Ecto neural progenitor cell (in vitro differentiated cells): ENCODE measurements around the gene TRPM2.

Source experiments
- DNase-seq: peaks from one replicate; pipeline ENCODE4 v3.0.0-alpha.2; 2018; ENCODE audit warnings: low spot score

The TRPM2 gene

DNA sequence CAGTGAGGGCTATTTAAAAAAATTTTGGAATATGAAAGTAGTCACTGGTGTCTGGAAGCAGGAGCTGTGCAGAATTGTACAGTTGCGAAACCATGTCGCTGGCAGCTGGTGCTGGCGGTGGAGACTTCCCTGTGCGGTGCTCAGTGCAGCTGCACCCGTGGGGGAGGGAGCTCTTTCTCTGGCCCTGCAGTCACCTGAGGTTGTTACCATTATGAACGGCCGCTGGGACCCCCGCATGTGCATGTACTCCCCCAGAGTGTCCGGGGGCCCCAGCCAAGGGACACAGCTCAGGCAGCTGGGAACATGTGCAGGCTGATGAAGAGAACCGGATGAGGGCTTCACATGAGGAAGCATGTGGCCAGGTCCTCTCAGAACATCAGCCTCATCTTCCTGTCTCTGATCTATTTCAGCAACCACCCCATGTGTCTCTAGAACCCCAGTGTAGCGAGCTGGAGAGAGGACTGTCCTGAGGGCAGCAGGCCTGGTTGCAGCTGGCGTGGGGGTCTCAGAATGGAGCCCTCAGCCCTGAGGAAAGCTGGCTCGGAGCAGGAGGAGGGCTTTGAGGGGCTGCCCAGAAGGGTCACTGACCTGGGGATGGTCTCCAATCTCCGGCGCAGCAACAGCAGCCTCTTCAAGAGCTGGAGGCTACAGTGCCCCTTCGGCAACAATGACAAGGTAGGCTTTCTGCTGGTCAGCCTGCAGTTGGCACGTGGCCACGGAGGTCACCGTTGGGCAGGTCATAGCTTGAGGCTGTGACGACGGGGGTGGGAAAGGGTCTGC is at the start of gene TRPM2:
TSS of gene TRPM2 (plus strand) at position 431 of the 780 bp plus-strand sequence. CDS start at position 511, 80 bp downstream.
- no peak for DNase-seq

DNA sequence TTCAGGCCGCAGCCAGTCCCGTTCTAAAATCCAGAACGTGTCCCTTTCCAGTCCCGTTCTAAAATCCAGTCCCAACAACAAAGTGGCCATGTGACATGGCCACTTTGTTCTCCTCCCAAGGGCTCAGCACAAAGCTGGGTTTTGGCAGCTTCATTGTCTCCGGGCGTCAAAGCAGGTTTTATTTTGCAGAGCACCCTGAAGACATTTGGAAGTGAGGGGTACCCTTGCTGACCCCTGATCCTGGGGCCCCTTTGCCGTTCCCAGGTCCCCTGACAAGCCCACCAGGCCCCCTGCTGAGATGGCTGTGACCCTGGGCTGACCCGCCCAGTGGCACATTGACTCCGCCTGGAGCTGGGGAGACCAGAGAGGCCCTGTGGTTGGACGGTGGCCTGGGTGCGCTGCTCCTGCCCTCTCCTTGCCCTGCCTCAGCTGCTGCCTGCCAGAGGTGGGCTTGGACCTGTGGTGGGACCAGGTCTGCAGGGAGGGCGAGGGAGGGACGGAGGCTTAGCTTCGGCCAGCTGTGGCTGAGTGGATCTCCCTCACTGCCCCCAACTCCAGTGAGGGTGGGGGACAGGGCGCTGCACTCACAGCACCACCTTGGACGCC is 49.3 kb upstream of the TRPM2 start:
- no peak for DNase-seq

DNA sequence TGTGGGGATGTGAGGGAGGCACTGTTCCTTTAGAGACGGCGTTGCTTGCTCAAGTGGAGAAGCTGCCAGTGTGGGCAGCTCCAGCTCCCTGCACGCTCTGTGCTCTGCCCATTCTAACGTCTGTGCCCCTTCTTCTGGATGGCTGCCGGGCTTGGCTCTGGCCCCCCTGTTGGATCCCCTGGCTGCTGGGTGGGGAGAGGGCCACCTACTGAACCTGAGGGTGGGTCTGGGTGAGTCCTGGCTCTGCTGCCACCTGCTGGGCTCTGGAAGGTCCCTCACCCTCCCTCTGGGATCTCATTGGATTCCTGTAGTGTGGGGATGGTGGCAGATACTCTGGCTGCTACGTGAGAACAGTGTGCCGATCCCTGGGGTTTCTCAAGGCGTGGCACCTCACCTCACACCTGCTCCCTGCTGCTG is 48.5 kb upstream of the TRPM2 start:
- no peak for DNase-seq

DNA sequence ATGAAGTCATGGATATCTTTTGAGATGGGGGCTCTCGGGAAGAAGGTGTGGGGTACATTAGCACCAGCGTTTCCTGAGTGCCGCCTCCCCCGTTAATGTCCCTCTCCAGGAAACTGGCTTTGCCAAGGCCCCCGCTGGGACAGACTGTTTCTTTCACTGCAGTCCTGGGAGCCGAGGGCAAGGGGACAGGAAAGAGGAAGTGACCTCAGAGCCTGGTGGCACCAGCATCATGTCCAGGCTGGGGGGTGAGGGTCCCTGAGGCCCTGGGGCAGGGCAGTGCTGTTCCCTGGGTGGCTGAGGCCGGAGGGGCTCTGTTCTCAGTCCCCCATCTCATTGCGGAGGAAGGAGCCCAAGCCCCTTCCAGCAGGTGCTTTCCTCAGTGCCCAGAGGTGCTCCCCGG is 47.7 kb upstream of the TRPM2 start:
- no peak for DNase-seq

DNA sequence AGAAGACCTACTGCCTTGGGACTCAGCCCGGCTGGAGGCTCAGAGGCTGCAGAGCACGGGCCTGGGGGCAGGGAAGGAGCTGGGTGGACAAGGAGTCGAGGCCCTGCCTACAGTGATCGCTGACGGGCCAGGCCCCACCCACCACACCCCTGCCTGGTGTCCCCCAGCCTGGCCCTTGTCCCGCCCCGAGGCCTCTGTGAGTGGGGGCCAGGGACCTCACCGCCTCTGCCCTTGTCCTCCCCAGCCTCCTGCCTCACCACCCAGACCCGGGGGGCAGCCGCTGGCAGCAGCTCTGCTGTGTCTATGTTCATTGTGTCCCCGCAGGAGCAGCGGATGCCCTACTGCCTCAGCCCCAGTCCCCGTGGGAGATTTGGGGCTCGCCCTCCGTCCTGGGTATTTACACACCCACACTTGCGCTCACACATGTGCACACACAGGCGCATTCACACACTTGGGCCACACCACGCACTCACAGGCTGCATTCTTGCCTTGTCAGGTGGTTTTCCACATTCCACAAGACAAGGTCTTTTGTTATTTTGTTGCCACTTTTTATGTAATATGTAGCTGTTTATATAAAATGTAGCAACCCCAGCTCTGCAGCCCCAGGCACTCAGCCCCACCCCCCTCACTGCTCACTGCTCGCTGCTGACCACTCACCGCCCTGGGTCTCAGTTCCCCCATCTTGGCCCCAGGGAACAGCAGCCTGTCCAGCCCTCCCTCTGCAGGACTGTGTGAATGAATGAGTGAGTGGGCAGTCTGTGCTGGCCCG is 46.3 kb upstream of the TRPM2 start:
- DNase-seq, result no peak

DNA sequence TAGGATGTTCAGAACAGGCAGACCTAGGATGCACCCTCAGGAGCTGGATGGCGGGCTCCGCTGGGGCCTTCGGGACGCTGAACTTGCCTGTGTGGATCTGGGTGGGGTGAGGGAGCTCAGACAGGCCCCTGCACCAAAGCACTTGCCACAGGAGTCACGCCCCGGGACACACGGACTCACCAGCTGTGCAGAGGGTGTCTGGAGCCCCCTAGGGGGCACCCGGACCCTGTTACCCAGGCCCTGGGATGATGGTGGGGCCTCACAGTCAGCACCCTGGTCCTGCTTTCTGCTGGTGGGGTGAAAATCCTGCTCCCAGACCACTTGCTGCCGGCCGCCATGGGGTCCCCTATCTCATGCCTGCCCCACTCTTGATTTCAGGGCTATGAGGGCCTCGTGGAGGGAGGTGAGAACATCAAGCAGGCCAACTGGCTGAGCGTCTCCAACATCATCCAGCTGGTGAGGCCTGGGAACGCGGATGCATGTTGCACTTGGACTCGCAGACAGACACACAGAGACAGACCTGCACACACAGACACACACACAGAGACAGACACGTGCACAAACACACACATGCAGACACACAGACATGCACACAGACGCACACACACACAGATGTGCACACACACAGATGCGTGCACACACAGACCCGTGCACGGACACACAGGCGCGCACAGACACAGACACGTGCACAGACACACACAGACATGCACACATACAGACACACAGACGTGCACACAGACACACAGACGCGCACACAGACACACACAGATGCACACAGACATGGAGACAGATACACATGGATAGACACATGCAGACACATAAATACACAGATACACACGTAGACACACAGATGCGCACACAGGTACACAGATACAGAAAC is 42.6 kb upstream of the TRPM2 start:
- DNase-seq, result no peak

DNA sequence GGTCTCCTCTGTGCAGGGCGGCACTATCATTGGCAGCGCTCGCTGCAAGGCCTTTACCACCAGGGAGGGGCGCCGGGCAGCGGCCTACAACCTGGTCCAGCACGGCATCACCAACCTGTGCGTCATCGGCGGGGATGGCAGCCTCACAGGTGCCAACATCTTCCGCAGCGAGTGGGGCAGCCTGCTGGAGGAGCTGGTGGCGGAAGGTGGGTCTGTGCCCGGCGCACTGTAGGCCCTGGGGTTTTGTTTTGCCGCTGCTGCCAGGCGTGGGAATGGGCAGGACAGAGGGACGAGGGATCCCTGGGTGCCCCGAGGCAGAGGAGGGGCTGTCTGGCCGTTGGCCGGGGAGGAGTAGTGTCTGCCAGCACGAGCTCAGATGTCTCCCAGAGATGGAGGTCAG is 41.3 kb upstream of the TRPM2 start:
- no peak for DNase-seq

DNA sequence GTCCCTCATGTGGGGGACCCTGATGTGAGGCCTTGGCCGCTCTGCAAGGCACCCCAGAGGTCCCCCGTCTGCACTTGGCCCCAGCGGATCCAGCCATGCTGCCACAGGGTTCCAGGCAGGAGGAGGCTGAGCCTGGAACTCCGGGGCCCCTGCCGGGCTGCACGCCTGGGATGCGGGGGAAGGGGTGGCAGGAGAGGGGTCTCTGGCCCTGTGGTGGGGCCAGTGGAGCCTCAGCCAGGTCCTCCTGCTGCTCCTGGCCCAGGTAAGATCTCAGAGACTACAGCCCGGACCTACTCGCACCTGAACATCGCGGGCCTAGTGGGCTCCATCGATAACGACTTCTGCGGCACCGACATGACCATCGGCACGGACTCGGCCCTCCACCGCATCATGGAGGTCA is 40.7 kb upstream of the TRPM2 start:
- DNase-seq, result no peak

DNA sequence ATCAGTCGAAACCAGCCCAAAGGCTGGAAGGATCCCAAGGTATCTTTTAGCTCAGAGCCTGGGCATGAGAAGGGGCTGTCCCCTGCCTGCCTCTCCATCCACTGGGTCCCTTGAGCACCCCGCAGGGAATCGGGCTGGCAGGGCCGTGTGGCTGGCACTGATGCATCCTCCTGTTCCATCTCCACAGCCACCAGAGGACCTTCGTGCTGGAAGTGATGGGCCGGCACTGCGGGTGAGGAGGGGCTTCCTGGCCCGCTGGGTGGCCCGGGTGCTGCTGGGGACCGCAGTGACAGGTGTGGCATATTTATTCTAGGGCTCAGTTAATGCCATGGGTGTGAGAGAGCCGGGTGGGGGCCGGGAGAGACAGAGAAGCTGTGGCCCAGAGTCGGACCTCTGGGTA is 40.0 kb upstream of the TRPM2 start:
- no peak for DNase-seq

DNA sequence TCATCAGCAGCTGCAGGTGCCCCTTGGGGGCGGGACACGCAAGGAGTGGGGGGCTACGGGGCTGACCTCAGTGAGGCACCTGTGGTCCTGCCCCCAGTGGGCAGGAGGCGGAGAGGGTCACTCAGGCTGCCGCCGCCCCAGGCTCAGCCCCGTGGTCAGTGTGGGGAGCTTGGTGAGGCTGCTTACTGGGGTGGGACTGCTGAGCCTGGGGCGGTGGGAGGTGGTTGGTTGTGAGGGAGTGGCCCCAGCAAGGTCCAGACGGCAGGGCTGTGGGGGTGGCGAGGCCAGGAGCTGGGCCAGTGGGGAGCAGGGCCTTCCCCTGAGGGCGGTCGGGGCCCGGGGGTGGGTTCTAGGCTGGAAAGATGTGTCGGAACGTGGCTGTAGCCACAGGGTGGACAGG is 39.3 kb upstream of the TRPM2 start:
- no peak for DNase-seq

DNA sequence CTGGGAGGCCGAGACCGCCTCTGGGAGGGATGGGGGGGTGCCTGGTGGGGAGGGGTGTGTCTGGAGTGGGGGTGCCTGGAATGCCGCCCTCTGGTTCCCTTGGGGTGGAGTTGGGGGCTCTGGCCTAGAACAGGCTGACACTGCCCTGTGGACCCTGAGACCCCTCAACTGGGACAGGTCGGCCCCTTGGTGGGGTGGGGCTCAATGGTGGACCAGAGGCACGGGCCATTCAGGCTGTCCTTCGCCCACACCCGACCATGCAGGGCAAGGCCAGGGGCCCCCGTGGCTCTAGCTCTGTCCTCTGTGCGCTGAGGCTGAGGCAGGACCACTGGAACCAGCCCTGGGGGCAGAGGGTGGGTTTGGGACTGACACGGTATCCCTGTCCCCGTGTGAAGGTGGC is 38.9 kb upstream of the TRPM2 start:
- DNase-seq, result no peak

DNA sequence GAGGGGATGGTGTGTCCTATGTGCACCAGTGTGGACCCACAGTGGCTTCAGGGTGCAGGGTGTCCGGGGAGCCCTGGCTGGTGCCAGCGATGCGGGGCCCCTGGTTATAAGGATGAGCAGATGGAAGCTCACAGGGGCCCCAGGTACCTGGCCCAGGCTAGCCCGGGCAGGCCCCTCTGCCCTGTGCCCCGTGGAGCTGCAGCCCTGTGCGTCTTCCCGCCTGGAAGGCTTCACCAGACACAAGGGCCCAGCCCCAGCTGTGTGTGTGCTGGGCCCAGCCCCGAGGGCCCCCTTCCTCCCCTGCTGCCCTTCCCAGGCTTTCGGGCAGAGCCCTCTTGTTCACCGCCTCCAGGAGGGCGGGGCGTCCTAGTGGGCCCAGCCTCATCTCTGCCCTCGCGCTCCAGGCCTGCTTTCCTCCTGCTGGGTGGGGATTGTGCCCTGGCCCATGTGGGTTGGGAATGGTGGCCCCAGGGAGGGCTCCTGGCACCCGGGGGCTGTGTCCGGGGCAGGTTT is 37.7 kb upstream of the TRPM2 start:
- no peak for DNase-seq

DNA sequence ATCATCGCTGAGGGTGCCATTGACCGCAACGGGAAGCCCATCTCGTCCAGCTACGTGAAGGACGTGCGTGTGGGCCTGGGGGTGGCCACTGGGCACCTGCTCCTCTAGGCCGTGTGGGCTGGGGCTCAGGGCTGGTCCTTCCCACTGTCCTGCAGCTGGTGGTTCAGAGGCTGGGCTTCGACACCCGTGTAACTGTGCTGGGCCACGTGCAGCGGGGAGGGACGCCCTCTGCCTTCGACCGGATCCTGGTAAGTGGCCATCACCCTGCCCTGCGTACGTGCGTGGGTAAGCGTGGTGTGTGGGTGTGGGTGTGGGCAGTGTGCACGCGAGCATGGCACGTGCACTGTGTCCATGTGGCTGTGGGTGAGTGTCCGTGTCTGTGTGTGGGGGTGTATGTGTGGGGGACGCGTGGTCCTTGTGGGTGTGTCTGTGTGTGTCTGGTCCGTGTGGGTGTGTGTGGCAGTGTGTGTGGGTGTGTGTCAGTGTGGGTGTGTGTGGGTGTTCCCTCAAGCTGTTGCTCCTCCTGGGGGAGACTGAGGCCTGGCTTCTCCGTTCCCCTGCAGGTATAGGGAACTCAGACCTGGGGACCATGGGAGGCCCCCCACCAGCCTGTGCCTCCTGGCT is 37.0 kb upstream of the TRPM2 start:
- no peak for DNase-seq

DNA sequence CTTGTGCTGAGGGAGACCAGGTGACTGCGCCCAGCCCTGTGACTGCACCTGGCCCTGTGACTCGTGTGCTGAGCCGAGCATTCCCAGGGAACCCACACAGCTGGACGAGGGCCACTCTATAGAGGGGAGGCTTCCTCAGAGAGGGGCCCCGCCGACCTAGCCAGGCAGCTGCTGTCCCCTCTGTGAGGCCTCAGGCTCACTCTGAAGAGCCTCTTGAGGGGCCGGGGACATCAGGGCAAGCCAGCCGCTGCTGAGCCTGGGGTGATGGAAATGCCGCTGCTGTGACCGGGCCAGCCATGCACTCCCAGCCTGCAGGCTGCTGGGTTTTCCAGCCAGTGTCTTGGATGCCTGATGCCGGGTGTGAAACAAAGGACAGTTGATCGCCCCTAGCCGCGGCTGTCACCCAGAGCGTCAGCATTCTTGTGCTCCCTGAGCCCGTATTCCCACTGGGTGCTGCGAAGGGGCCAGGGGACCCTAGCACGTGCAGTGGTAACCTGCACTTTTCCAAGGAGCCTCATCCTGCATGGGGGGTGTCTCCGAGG is 36.1 kb upstream of the TRPM2 start:
- DNase-seq, result no peak

DNA sequence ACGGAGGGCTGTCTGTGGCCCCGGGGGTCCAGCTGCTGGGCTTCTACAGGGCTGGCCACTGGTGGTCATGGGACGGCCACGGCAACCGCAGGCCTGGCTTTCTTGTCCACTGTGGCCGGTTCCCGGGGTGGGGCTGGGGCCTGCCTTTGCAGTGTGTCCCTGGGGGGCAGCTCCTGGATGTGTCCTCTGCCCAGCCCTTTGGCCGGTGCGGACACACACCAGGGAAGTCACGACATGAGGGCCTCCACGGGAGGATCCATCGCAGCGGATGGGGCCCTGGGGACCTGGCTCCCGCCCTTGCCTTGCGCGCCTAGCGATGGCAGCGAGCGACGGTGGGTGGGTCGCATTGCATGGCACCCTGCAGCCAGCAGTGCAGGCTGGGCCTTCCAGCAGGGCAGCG is 35.5 kb upstream of the TRPM2 start:
- no peak for DNase-seq

DNA sequence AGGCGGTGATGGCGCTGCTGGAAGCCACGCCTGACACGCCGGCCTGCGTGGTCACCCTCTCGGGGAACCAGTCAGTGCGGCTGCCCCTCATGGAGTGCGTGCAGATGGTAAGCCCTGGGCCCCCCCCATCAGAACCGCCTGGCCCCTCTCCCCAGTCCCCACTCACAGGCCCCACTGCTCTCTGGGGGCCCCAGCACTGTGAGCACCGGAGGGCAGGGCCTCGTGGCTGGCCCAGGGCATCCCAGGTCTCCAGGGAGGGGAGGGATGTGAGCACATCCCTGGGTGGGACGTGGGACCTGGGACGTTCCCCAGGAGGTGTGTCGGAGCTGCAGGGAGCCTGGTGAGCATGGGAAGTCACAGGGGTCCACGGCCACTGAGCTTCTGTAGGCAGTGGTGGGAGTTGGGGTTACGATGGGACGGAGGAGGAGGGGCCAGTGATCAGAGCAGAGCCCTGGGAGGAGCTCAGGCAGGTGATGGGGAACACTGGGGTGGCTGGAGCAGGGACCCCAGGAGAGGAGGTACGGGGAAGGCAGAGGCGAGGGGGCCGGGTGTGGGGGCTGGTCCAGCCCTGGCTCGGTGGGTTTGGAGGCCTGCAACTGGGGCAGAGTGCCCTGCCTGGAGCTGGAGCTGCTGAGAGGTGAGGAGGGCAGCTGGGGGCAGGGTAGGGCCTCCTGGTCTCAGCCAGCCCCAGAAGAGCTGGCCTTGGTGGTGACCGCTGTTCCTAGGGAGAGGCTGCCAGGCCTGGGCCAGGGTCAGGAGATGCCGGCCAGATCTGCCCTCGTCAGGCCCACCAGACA is 34.7 kb upstream of the TRPM2 start:
- no peak for DNase-seq

DNA sequence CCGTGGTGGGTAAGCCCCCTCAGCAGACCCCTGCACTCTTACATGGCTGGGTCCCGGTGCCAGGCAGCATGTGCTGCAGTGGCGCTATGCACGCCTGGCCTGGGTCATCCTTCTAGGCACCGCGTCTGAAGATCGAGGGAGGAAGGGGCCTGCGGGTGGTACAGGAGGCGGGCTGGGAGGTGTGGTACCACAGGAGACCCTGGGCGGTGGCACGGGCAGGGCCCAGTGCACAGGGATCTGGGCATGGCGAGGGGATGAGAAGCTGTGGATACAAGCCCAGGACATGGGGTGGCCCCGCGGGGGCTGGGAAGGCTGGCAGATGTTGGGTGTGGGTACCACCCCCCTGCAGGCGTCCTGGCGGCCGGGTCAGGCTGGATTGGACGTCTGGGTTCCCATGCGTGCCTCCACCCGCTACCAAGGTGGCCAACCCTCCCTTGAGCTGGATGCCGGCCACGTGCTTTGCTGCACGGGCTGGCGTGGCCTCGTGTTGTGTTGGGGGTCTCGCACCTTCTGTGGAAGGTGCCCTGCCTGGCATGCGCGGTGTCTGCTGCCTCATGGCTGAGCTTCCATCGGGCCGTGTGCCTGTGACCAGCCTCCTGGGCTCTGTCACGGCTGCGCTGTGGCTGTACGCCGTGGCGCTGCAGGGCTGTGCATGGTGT is 33.9 kb upstream of the TRPM2 start:
- DNase-seq, result no peak

DNA sequence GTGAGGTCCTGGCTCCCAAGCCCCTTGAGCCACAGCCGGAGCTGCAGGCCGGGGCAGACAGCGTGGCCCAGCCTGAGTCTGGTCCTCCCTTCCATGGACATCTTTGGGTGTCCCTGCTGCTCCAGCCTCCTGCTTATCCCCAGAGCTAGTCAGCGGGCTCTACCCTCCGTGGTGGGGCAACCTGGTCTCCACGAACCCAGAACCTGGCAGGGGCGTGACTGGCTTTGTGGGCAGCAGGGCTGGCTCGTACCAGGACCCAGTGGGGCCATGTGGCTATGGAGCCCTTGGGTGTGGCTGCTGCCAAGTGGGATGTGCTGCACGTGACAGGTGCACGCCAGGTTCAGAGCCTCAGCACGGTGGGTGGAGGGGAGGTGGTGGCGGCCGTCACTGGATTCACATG is 32.6 kb upstream of the TRPM2 start:
- no peak for DNase-seq

DNA sequence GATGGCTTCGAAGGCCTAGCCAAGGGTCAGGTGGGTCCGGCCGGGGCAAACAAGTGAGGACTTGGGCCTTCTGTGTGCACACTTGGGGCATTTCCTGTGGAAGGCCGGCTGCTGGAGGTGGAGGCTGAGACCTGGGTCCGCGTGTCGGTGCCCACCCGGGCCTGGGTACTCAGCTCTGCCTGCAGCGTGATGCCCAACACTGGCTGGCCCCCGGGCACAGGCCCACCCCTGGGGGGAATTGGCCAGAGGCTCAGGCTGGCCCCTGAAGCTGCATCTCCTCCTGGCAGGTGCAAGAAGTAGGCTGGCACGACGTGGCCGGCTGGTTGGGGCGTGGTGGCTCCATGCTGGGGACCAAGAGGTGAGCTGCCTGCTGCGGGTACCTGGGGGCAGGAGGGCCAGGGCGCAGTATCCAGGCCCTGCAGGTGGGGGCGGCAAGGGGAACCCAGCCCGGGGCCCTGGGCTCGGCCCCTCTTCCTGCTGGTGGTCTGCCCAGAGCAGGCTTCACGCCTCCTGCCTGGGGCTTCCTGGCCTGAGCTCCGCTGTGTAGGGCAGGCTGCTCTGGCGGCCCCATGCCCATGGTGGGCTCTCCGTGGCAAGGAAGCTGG is 31.5 kb upstream of the TRPM2 start:
- DNase-seq, result no peak
